ENCODE measurements around the gene SSH3. TPM values are rescaled to one million over a fixed set of nuclear protein-coding genes. Genes with fewer than 3 reads are reported as not detected.

SSH3 gene
- total and polyA plus RNA-seq, 4 donors, result 4.8 to 10.4 (median 8.1) TPM

- H3K27ac ChIP-seq (ENCODE audit: low read depth in 1 of 2, low read length in 2 of 2), result peak overlapping the region; percentile 43 to 44
- no peak overlapping the region for H3K4me3 ChIP-seq (ENCODE audit: low read depth in 1 of 3, low read length in 3 of 3)
- TF ChIP-seq SP1 (IDR thresholded peaks at IDR 0.05) (no peak), FOXA2 (IDR thresholded peaks at IDR 0.05) (no peak), ZBTB33 (IDR thresholded peaks at IDR 0.05) (no peak), ATF3 (IDR thresholded peaks at IDR 0.05) (no peak), HNF4G (IDR thresholded peaks at IDR 0.05) (no peak), GABPA (IDR thresholded peaks at IDR 0.05 in 1 of 2, conservative IDR thresholded peaks at IDR 0.05 in 1 of 2) (no peak), YY1 (IDR thresholded peaks at IDR 0.05) (no peak), TAF1 (conservative IDR thresholded peaks at IDR 0.05) (no peak), HNF4A (conservative IDR thresholded peaks at IDR 0.05) (no peak), REST (IDR thresholded peaks at IDR 0.05) (no peak), CTCF (IDR thresholded peaks at IDR 0.05; ENCODE audit: low read depth, low read length, missing input control) (no peak), RXRA (IDR thresholded peaks at IDR 0.05) (no peak)
- H3K36me3 ChIP-seq (ENCODE audit: control insufficient read depth in 4 of 4, insufficient read depth in 3 of 4, low read depth in 1 of 4, low read length in 3 of 4), result no peaks in the 10 kb centered on the region
- H3K4me1 ChIP-seq (ENCODE audit: control insufficient read depth in 4 of 4, insufficient read depth in 4 of 4, low read length in 3 of 4), result peaks cover 18 to 90% (median 54%) of the 10 kb centered on the region in 4 donors
- no peaks in the 10 kb centered on the region for H3K9me3 ChIP-seq (ENCODE audit: control insufficient read depth in 4 of 4, low read length in 3 of 4)
- DNase-seq (ENCODE audit: low spot score), result no peak
- WGBS, result 64% methylated on average over 19 of the region's 19 CpGs
- no peaks in the 10 kb centered on the region for H3K27me3 ChIP-seq (ENCODE audit: control insufficient read depth in 4 of 4, insufficient read depth in 4 of 4, low read length in 3 of 4)
- H3K9ac ChIP-seq (ENCODE audit: low read depth in 1 of 2, low read length in 2 of 2), result no peak overlapping the region
Measured at GRCh38 chr11:67271541-67272284, 31.6 kb upstream of the SSH3 start.

Data from liver (tissue), 9 donors.